Hepatocyte (in vitro differentiated cells): ENCODE results near the gene RAB42. TPM values are rescaled to one million over a fixed set of nuclear protein-coding genes. Genes with fewer than 3 reads are reported as not detected.
"Not testable (repeated sequence)": the region's sequence is repeated elsewhere in the genome, so short reads cannot be mapped to it uniquely, and the experiment has no call there.

Source experiments
- DNase-seq: peaks from one replicate; pipeline ENCODE4 v3.0.0-alpha.2; 2016; ENCODE audit warnings: low spot score
- H2AFZ ChIP-seq: fragments of 200-600 bp; sonication (generic); 2 replicates; pipeline ENCODE4 v1.6.0; 2016; ENCODE audit warnings: antibody characterized with exemption, mild to moderate bottlenecking
- H3K27ac ChIP-seq: fragments of 200-600 bp; sonication (generic); 2 replicates; pipeline ENCODE4 v1.5.1; 2016; ENCODE audit warnings: mild to moderate bottlenecking
- H3K27me3 ChIP-seq: fragments of 200-600 bp; sonication (generic); 2 replicates; pipeline ENCODE4 v1.6.1; 2016
- H3K36me3 ChIP-seq: fragments of 200-600 bp; sonication (generic); replicated peaks from 2 replicates; pipeline ENCODE4 v1.5.1; 2016; ENCODE audit warnings: low read depth; ENCODE audit not compliant: insufficient read depth
- H3K4me1 ChIP-seq: fragments of 200-600 bp; sonication (generic); 2 replicates; pipeline ENCODE4 v1.5.1; 2016; ENCODE audit warnings: mild to moderate bottlenecking, moderate library complexity; ENCODE audit not compliant: insufficient read depth
- H3K4me2 ChIP-seq: fragments of 200-600 bp; sonication (generic); 2 replicates; pipeline ENCODE4 v1.6.0; 2016
- H3K4me3 ChIP-seq: fragments of 200-600 bp; sonication (generic); 2 replicates; pipeline ENCODE4 v1.5.1; 2016; ENCODE audit warnings: mild to moderate bottlenecking
- H3K79me2 ChIP-seq: fragments of 200-600 bp; sonication (generic); 2 replicates; pipeline ENCODE4 v1.6.0; 2017; ENCODE audit warnings: mild to moderate bottlenecking
- H3K9me2 ChIP-seq: fragments of 200-600 bp; sonication (generic); replicated peaks from 2 replicates; pipeline ENCODE4 v1.6.0; 2017; ENCODE audit warnings: mild to moderate bottlenecking; ENCODE audit not compliant: insufficient read depth
- H3K9me3 ChIP-seq: fragments of 200-600 bp; sonication (generic); 2 replicates; pipeline ENCODE4 v1.5.1; 2016; ENCODE audit warnings: low read depth, mild to moderate bottlenecking
- H4K20me1 ChIP-seq: fragments of 200-600 bp; sonication (generic); 2 replicates; pipeline ENCODE4 v1.6.0; 2016; ENCODE audit warnings: mild to moderate bottlenecking; ENCODE audit not compliant: insufficient read depth, poor library complexity, severe bottlenecking
- CTCF ChIP-seq: fragments of 200-600 bp; sonication (generic); IDR thresholded peaks from 2 replicates; pipeline ENCODE4 v1.5.1; 2016; ENCODE audit warnings: antibody characterized with exemption, mild to moderate bottlenecking; ENCODE audit not compliant: poor library complexity
- EZH2 ChIP-seq: fragments of 200-600 bp; sonication (generic); IDR thresholded peaks from 2 replicates; pipeline ENCODE4 v1.6.1; 2016; ENCODE audit warnings: antibody characterized with exemption, mild to moderate bottlenecking, borderline replicate concordance
- EZH2phosphoT487 ChIP-seq: fragments of 200-600 bp; sonication (generic); IDR thresholded peaks from one replicate; pipeline ENCODE4 v1.6.1; 2018; ENCODE audit warnings: antibody characterized with exemption, mild to moderate bottlenecking, low read depth, moderate library complexity; ENCODE audit not compliant: unreplicated experiment, severe bottlenecking
- WGBS: methylation state at CpG from one replicate; pipeline ENCODE4 v1.1.6; 2016; ENCODE audit warnings: low lambda C conversion rate; ENCODE audit errors: missing lambda C conversion rate; 5-methylcytosine and 5-hydroxymethylcytosine counted together
- polyA plus RNA-seq: library from polyadenylated mRNA; unstranded; fragments of >200 nt; fragmentation: Nextera tagmentation; extraction: Ambion mirVana; gene quantifications from 2 replicates; pipeline ENCODE4 v1.2.1, GENCODE V29; 2016
- total RNA-seq: library from RNA; depleted of rRNA; stranded (reverse); fragments of >200 nt; gene quantifications from 2 replicates; pipeline ENCODE4 v1.2.3, GENCODE V29; 2014

Gene RAB42
- total and polyA plus RNA-seq, 2 experiments from 2014 or later, result 10.3 to 23.6 TPM

- H2AFZ ChIP-seq, result no peak overlapping the region
- H3K36me3 ChIP-seq, result no peaks in the 10 kb centered on the region
- no peaks in the 10 kb centered on the region for H3K27me3 ChIP-seq
- no peak for TF ChIP-seq EZH2
- TF ChIP-seq CTCF, result no peak
- no peak for TF ChIP-seq EZH2phosphoT487
- H3K79me2 ChIP-seq, result peaks cover 27% of the 10 kb centered on the region
- H3K4me2 ChIP-seq, result peak overlapping the region; percentile 93
- peak; percentile 50 for DNase-seq
- peak overlapping the region; percentile 97 for H3K4me3 ChIP-seq
- H4K20me1 ChIP-seq, result peaks cover 34% of the 10 kb centered on the region
- peak overlapping the region; percentile 87 for H3K27ac ChIP-seq
- H3K9me2 ChIP-seq, result no peaks in the 10 kb centered on the region
- no peaks in the 10 kb centered on the region for H3K9me3 ChIP-seq
- under 1% methylated on average over 25 of the region's 26 CpGs for WGBS
- peaks cover 19% of the 10 kb centered on the region for H3K4me1 ChIP-seq
Measured at GRCh38 chr1:28580722-28581530, 11.1 kb upstream of the RAB42 start.

GRCh38 chr1:28581531-28582247 lies 10.4 kb upstream of the RAB42 start:
- H4K20me1 ChIP-seq, result peaks cover 34% of the 10 kb centered on the region
- H3K79me2 ChIP-seq, result peaks cover 27% of the 10 kb centered on the region
- WGBS, result 1% methylated on average over 68 of the region's 75 CpGs
- peaks cover 19% of the 10 kb centered on the region for H3K4me1 ChIP-seq
- H3K4me3 ChIP-seq, result peak overlapping the region; percentile 97
- H3K9me3 ChIP-seq, result no peaks in the 10 kb centered on the region
- no peaks in the 10 kb centered on the region for H3K9me2 ChIP-seq
- H3K27me3 ChIP-seq, result no peaks in the 10 kb centered on the region
- H2AFZ ChIP-seq, result peak overlapping the region; percentile 90
- H3K36me3 ChIP-seq, result no peaks in the 10 kb centered on the region
- H3K4me2 ChIP-seq, result peak overlapping the region; percentile 93
- TF ChIP-seq CTCF (no peak), EZH2 (no peak)
- peak; percentile 97 for DNase-seq
- peak overlapping the region; percentile 87 for H3K27ac ChIP-seq

DNA sequence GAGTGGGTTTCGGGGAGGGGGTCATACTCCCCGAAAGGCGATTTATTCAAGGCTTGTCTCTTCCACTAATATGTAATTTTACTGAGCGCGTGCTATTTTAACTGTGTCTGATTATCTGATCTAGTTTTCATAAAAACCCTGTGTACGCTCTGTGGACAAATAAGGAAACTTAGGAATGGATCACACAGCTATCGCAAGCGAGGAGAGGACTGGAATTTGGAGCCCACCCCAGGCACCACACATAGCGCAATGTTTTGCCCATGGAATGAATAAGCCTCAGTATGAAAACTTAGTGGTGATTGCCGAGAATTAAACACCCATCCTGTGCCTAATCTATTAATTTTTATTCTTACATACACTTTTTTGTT lies 9.8 kb upstream of the RAB42 start:
- DNase-seq, result no peak
- WGBS, result 8% methylated on average over 10 of the region's 10 CpGs
- Histone ChIP-seq H3K4me1 (peaks cover 19% of the 10 kb centered on the region), H3K9me3 (no peaks in the 10 kb centered on the region), H3K36me3 (no peaks in the 10 kb centered on the region), H3K4me3 (peak overlapping the region; percentile 97), H2AFZ (peak overlapping the region; percentile 90), H3K27ac (peak overlapping the region; percentile 87), H3K9me2 (no peaks in the 10 kb centered on the region), H3K79me2 (peaks cover 27% of the 10 kb centered on the region), H3K27me3 (no peaks in the 10 kb centered on the region), H4K20me1 (peaks cover 34% of the 10 kb centered on the region), H3K4me2 (peak overlapping the region; percentile 93)
- TF ChIP-seq EZH2 (no peak), EZH2phosphoT487 (no peak), CTCF (no peak)

DNA sequence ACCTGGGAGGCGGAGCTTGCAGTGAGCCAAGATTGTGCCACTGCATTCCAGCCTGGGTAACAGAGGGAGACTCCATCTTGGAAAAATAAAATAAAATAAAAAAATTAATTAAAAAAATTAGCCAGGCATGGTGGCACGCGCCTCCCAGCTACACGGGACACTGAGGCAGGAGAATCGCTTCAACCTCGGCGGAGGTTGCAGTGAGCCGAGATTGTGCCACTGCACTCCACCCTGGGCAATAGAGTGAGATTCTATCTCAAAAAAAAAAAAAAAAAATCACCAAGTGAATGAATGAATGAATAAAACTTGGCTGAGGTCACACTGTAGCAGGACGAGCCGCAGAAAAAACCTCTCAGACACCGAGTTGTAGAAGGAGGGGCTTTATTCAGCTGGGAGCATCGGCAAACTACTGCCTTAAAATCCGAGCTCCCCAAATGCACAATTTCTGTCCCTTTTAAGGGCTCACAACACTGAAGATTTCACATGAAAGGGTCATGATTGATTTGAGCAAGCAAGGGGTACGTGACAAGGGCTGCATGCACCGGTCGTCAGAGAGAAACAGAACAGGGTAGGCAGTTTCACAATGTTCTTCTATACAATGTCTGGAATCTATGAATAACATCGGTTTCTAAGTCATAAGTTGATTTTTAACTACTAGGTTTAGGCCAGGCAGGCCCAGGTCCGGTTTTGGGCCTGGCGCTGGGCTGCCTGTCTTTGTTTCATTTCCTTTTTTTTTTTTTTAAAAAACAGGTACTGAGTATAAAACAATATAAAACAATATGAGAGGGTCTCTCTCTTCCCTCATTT lies 5.3 kb upstream of the RAB42 start:
- H3K4me2 ChIP-seq, H2AFZ ChIP-seq, H3K36me3 ChIP-seq, H3K27ac ChIP-seq, DNase-seq, H3K4me3 ChIP-seq, H3K9me3 ChIP-seq, H4K20me1 ChIP-seq, H3K4me1 ChIP-seq, H3K79me2 ChIP-seq, H3K27me3 ChIP-seq, H3K9me2 ChIP-seq: not testable (repeated sequence)
- 91% methylated on average over 19 of the region's 19 CpGs for WGBS
